ENCODE results near the gene HLA-DMB.
A peak's percentile ranks its signal among the peaks of the same experiment; 100 is the strongest.
"Not testable (repeated sequence)": the region's sequence is repeated elsewhere in the genome, so short reads cannot be mapped to it uniquely, and the experiment has no call there.

HLA-DMB gene

DNA sequence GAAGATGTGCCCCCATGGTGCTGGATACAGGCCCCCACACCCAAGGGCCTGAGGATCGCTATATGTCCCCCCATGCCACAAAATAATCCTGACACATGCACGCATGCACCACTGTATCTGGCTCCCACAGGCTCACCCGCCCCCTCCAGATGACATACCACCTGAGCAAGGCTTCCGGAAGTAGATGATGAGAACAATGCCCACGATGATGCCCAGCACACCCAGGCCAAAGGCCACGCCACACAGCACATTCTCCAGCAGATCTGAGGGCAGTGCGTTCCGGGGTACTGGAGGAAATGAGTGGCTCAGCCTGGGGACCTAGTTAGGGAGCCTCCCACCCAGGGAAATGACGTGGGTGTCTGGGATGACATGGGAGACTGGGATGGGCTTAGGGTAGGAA is 8.3 kb upstream of the HLA-DMB start:
- DNase-seq: no peak

DNA sequence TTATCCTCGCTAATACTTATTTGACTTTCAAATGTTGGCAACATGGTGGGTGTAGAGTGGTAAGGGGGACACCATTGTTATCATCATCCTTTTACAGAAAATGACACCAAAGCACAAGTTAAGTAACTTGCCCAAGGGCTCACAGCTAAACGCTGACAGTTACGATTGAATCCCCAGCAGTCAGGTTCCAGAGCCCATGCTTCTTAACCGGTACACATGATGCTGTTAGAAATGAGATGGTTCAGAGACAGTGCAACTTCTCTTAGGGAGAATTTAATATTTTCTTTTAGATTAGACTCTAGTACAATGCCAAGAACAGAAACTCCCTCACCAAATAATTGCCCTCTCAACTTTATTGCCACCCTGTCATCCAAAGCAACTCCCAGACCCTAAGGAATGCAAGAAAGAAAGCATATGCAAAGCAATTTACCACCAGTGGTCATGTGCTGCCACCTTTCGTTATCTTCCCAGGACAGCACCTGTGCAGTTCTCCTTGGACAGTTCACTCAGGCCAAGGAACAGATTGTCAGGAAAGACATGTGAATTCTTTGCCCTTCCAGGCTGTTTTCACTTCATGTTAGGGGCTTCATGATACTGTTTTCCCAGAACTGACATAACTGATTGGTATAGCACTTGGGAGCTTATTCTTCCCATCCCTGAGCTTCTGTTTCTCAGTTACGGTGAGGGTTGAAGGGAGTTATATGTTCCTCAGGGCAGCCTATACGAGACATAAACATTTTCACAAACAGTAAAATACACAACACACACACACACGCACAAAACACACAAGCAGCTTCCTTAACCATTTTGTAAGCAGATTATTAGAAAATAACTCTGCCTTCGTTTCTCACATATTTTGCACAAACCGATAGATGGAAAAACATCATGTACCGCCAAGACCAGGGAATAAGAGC is 7.0 kb upstream of the HLA-DMB start:
- DNase-seq: peak; percentile 68

- no peak for DNase-seq
Measured at GRCh38 chr6:32946893-32947292, 6.1 kb upstream of the HLA-DMB start.

DNA sequence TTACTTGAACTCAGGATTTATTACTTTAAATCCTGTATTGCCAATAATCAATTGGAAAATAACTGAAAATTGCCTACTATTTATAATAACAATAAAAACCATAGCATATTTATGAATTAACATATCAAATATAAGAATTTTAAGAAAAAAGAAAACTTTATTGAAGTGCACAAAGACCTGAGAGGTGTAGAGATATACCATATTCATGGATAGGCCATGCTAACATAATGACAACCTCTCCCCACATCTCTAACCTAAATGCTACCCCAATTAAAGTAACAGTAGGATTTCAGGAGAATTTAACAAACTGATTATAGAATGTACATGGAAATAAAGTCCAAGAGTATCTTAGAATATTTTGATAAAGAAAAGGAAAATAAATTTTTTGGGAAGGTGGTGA is 5.1 kb upstream of the HLA-DMB start:
- DNase-seq: no peak

- no peak for DNase-seq
Measured at GRCh38 chr6:32945108-32945760, 4.4 kb upstream of the HLA-DMB start.

- DNase-seq: no peak
Measured at GRCh38 chr6:32943864-32944649, 3.2 kb upstream of the HLA-DMB start.

GRCh38 chr6:32942555-32943123 is 1.8 kb upstream of the HLA-DMB start:
- DNase-seq: not testable (repeated sequence)

GRCh38 chr6:32941214-32941768 is 463 bp upstream of the HLA-DMB start:
- no peak for DNase-seq

- DNase-seq: no peak
Measured at GRCh38 chr6:32938494-32938893, 2.3 kb downstream of the HLA-DMB start.

DNA sequence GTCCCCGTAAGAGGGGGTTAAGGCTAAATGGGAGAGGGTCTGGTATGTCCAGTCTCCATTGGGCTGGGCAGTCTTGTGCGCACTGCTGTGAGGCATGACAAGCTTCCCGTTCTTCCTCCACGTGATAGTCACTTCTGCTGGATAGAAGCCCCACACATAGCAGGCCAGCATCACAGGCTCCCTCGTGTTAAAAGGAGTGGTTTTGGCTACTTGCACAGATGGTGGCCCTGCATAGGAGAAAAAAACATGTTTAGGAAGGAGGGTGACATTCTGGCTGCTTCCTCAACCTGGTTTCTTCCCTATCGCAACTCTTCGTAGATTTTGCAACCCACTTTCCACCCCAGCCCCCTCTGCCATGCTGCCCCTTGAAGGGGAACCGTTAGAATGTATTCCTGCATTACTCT is 3.6 kb downstream of the HLA-DMB start:
- no peak for DNase-seq

- DNase-seq: no peak
Measured at GRCh38 chr6:32936239-32937152, 4.3 kb downstream of the HLA-DMB start.

- no peak for DNase-seq
Measured at GRCh38 chr6:32935551-32936238, 5.1 kb downstream of the HLA-DMB start.

GRCh38 chr6:32933661-32934085 is 7.2 kb downstream of the HLA-DMB start:
- peak; percentile 46 for DNase-seq

GRCh38 chr6:32932132-32932868 is 8.5 kb downstream of the HLA-DMB start:
- DNase-seq: no peak

- no peak for DNase-seq
Measured at GRCh38 chr6:32931211-32931610, 9.6 kb downstream of the HLA-DMB start.

DNA sequence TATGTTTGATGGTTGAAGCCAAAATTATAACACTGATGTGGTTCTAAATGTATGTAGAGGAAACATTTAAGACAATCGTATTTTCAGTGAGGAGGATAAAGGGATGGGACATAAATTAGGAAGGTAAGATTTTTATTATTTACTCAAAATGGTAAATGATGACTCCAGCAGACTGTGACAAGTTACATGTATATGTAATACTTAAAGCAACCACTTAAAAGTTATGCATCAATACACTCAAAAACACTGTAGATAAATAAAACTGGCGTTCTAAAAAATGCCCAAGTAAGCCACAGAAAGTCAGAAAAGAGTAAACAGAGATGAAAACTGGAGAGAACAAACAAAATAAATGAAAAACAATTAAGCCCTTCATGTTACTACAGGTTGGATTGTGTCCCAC is 18.7 kb downstream of the HLA-DMB start:
- no peak for DNase-seq

DNA sequence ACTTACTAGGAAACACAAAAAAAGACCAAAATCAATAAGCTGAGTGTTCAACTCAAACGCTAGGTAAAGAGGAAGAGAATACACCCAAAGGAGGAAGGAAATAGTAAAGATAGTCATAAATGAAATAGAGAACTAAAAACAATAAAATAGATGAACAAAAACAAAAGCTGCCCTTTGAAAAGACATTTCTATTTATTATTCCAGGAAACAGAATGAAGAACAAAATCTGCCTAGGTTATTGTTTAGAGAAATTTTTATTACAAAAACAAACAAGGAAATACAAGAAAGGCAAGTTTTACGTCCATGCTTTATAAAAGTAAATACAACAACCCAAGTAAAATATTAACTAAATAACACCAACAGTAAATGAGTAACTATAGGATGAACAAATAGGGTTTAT is 20.1 kb downstream of the HLA-DMB start:
- DNase-seq: no peak

GRCh38 chr6:32912951-32913350 is 27.9 kb downstream of the HLA-DMB start:
- DNase-seq: no peak

DNA sequence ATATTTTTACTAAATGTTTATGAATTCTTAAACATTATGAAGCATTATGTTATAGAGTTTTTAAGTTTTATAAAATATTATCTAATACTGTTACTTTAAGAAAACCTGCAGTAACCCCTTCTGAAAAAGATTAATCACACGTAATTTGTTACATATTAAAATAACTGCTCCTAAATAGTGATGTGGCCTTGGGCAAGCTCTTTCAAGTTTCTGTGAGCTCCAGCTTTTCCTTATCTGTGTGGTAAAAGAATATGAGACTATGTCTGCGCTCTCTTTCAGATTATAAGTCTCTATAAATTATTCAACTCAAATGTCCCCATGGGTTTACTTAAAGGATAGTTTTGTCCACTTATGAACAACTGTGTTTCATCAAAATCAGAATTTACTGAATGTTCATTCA is 31.9 kb downstream of the HLA-DMB start:
- no peak for DNase-seq

- no peak for DNase-seq
Measured at GRCh38 chr6:32906539-32906938, 34.3 kb downstream of the HLA-DMB start.

Data from NCI-H526 treated with DMSO at 0.1 percent for 48 hours (cell line).